ENCODE measurements around the gene RAPGEF5.
A peak's percentile ranks its signal among the peaks of the same experiment; 100 is the strongest.
"Not testable (repeated sequence)": the region's sequence is repeated elsewhere in the genome, so short reads cannot be mapped to it uniquely, and the experiment has no call there.

RAPGEF5 gene

DNA sequence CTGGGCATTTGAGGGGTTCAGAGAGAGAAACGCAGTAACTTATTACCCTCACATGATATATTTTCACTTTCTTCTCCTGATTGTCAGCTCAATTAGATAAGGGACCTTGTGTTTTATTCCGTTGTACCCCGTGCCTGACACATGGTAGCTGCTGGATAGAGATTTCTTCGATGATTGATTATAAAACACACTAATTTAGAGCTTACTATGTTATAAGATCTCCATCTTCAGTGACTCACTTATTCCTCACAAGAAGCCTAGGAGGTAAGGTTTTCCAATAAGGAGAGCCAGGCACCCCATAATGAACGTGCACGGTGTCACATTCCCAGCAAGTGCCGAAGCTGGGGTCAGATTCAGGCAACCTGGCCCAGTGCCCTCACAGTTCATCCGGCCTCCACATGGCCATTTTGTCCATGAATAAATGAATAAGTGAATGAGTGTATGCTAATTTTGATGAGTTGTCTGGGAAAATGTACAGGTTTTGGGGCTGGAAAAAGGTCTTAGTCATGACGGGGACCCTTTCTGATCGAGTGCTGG lies 273.2 kb downstream of the RAPGEF5 start:
- no peak for DNase-seq (ENCODE audit: low read depth, low spot score)

DNA sequence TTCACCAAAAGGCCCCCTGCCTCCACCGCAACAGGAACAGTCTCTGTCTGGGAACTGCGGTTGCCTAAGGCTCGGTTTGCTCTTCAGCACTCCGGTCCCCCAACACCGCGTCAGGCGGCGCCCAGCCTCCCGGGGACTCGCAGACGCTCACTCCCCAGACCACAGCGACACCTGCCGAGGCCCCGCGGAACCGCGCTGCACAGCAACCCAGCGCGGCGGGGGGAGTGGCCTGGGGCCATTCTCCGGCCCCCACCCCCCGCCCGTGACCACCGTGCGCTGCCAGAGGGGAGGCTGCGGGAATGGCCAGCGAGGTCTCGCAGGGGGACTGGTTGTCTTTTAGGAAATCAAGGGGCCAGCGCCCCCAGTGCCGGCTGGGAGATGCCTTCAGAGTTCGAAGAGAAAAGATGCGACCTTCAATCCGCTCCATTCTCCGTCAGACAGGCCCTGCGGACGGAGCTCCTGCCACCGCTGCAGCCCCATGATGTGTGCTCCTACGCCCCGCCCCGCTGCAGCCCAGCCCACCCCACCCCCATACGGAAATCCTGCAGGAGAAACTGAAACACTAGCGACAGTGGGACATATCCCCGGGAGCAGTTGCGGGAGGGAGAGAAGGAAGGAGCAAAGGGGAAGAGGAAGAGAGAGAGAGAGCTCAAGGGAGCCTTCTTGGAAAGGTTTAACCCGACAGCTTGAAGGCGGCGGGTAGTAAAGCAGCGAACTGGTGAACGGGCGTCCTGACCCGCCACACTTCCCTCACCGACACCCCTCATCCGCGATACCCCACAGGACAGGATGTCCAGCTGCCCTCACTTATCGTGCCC lies 273.9 kb downstream of the RAPGEF5 start:
- DNase-seq (ENCODE audit: low read depth, low spot score): peak; percentile 94

DNA sequence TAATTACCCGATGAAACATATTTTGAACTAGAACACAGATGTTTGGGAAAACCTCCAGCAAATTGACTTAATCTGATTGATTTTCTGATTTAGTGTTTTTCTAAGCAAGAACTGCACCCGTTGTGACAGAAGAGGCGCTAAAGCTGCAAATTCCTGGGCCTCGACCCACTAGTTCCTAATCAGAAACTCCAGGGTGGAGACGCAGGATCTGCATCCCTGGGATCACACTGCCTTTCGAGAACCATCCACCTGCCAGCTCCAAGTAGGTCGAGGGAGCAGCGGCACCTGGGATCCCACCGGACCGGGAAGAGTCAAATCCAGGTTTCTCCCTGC lies 274.4 kb downstream of the RAPGEF5 start:
- no peak for DNase-seq (ENCODE audit: low read depth, low spot score)

- DNase-seq (ENCODE audit: low read depth, low spot score): not testable (repeated sequence)
Observed at GRCh38 chr7:22080219-22080618, 276.7 kb downstream of the RAPGEF5 start.

DNA sequence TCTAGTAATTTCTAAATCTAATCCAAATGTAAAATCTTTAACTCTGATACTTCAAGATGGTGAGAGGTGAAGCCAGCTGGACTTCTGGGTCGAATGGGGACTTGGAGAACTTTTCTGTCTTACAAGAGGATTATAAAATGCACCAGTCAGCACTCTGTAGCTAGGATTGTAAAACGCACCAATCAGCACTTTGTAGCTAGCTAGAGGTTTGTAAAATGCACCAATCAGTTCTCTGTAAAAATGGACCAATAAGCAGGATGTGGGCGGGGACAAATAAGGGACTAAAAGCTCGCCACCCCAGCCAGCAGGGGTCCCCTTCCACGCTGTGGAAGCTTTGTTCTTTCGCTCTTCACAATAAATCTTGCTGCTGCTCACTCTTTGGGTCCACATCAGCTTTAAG lies 278.1 kb downstream of the RAPGEF5 start:
- DNase-seq (ENCODE audit: low read depth, low spot score): not testable (repeated sequence)

DNA sequence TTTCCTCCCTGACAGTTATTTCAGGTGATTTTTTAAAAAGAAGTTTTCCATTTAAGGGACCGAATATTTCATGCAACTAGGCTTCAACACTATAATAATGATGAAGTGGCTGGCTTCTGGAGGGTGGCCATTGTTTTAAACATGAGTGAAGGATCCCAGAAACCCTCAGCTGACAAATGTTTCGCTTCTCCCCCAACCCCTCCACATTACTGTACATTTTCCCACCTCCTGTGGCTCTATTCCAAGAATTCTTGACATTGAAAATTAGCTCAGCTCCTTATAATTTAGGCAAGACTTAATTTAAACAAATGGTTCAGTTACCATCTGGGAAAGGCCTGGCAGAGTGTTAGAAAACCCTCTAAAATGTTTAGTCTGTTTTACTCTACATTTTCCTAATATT lies 281.4 kb downstream of the RAPGEF5 start:
- no peak for DNase-seq (ENCODE audit: low read depth, low spot score)

- DNase-seq (ENCODE audit: low read depth, low spot score): no peak
Observed at GRCh38 chr7:22074897-22075296, 282.1 kb downstream of the RAPGEF5 start.

All from ELF-1 (cell line).